ENCODE measurements around the gene PODNL1.
"Not testable (repeated sequence)": the region's sequence is repeated elsewhere in the genome, so short reads cannot be mapped to it uniquely, and the experiment has no call there.

- not testable (repeated sequence) for TF ChIP-seq POLR2AphosphoS5, CTCF (IDR thresholded peaks at IDR 0.05)
Measured at GRCh38 chr19:13967206-13967605, 29.0 kb upstream of the PODNL1 start.

All from breast epithelium (tissue), 3 donors.